T-helper 1 cell treated with Interleukin-12 subunit alpha and Interleukin-12 subunit beta and Interleukin-4 antibody, amounts not matched to agents 30 ng/mL and 1 ng/mL, for 36 hours (primary cell): Measurements from ENCODE around the gene SEPTIN6. TPM values are rescaled to one million over a fixed set of nuclear protein-coding genes. Genes with fewer than 3 reads are reported as not detected.
"Not testable (repeated sequence)": the region's sequence is repeated elsewhere in the genome, so short reads cannot be mapped to it uniquely, and the experiment has no call there.

Experiments used
- intact Hi-C: fragments of 100-400 bp; cut with micrococcal nuclease; formaldehyde crosslinking; loops from one replicate; pipeline ENCODE4 v1.15.1; 2024
- total RNA-seq: library from RNA; stranded (reverse); gene quantifications from 2 replicates; pipeline ENCODE4 v1.2.3, GENCODE V29; 2022

SEPTIN6 gene
- total RNA-seq, 1 donor from 2014 or later, result 278 TPM

- intact Hi-C loops, result loop anchor here (1.0 to 2.0 kb wide), 10 partner anchors 10 to 456 kb away; partner anchors contain the start of genes NDUFA1, NKRF, PGRMC1 and RNF113A
Measured at GRCh38 chrX:119692191-119693039, 553 bp downstream of the SEPTIN6 start.

- intact Hi-C loops, result no loop called here
Measured at GRCh38 chrX:119690921-119691716, 1.8 kb downstream of the SEPTIN6 start.

- intact Hi-C loops, result no loop called here
Measured at GRCh38 chrX:119688911-119689321, 4.1 kb downstream of the SEPTIN6 start.

GRCh38 chrX:119687661-119688413 lies 5.1 kb downstream of the SEPTIN6 start:
- intact Hi-C loops, result no loop called here

GRCh38 chrX:119686087-119686691 lies 6.8 kb downstream of the SEPTIN6 start:
- intact Hi-C loops, result no loop called here

GRCh38 chrX:119685225-119686066 lies 7.5 kb downstream of the SEPTIN6 start:
- intact Hi-C loops, result loop anchor here (2.0 kb wide), 1 partner anchor 185 kb away; the partner anchor contains the start of genes NDUFA1 and RNF113A

GRCh38 chrX:119684916-119685224 lies 8.1 kb downstream of the SEPTIN6 start:
- intact Hi-C loops, result loop anchor here (2.0 kb wide), 1 partner anchor 186 kb away; the partner anchor contains the start of genes NDUFA1 and RNF113A

GRCh38 chrX:119684312-119684711 lies 8.7 kb downstream of the SEPTIN6 start:
- intact Hi-C loops, result loop anchor here (2.0 kb wide), 1 partner anchor 186 kb away; the partner anchor contains the start of genes NDUFA1 and RNF113A

- intact Hi-C loops, result loop anchor here (1.0 to 2.0 kb wide), 4 partner anchors 11 to 108 kb away; partner anchors contain the start of genes SEPTIN6 and UBE2A
Measured at GRCh38 chrX:119682019-119682989, 10.7 kb downstream of the SEPTIN6 start.

GRCh38 chrX:119677654-119677981 lies 15.3 kb downstream of the SEPTIN6 start:
- intact Hi-C loops, result no loop called here

GRCh38 chrX:119676949-119677653 lies 15.9 kb downstream of the SEPTIN6 start:
- intact Hi-C loops, result no loop called here

GRCh38 chrX:119673336-119673735 lies 19.6 kb downstream of the SEPTIN6 start:
- intact Hi-C loops, result no loop called here

GRCh38 chrX:119672426-119672825 lies 20.5 kb downstream of the SEPTIN6 start:
- intact Hi-C loops, result no loop called here

GRCh38 chrX:119669424-119670037 lies 23.4 kb downstream of the SEPTIN6 start:
- intact Hi-C loops, result no loop called here

- intact Hi-C loops, result no loop called here
Measured at GRCh38 chrX:119667111-119667878, 25.7 kb downstream of the SEPTIN6 start.

- intact Hi-C loops, result not testable (repeated sequence)
Measured at GRCh38 chrX:119664877-119665276, 28.1 kb downstream of the SEPTIN6 start.

GRCh38 chrX:119661486-119661885 lies 31.5 kb downstream of the SEPTIN6 start:
- intact Hi-C loops, result no loop called here
